Measurements from ENCODE around the gene GABRD.
A peak's percentile ranks its signal among the peaks of the same experiment; 100 is the strongest.

The GABRD gene

DNA sequence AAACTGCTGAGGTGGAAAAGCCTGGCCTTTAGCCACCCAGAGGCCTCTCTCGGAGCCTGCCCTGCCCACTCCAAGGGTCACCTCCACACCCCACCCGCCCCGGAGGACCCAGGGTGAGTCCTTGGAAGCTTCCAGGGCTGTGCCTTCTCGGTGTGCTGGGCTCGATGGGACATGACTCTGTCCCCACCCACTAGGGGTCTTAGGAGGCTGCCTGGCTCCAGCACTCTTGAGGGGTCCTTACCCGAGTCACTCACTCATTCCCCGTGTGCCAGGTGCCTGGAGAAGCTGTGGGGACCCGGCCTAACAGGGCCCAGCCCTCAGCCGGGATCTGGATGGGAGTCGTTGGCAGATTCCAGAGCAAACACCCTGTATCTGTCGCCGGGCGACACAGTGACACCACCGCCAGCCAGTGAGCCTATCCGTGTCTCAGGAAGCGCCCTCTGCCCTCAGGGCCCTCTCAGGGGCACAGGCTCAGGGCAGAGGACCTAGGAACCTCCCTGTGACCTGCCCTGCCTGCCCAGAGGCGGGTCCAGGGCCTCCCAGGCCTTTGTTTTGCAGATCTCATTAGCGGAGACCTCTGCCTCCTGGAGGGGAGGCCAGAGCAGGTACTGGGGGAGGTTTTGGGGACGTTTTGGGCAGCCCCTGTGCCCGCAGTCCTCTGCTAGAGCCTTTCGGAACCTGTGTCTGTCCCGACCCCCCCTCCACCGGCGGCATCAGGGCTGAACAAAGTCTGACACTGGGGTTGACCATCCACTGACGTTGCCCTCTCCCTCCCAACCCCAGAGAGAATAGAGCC lies 28.0 kb downstream of the GABRD start:
- no peak for DNase-seq
- in situ Hi-C loops (cut with HindIII; ENCODE audit: low pct_ligation_motif_present, low pct_unique_long_range_greater_than_20kb, low sequenced_read_pairs) = no loop called here

DNA sequence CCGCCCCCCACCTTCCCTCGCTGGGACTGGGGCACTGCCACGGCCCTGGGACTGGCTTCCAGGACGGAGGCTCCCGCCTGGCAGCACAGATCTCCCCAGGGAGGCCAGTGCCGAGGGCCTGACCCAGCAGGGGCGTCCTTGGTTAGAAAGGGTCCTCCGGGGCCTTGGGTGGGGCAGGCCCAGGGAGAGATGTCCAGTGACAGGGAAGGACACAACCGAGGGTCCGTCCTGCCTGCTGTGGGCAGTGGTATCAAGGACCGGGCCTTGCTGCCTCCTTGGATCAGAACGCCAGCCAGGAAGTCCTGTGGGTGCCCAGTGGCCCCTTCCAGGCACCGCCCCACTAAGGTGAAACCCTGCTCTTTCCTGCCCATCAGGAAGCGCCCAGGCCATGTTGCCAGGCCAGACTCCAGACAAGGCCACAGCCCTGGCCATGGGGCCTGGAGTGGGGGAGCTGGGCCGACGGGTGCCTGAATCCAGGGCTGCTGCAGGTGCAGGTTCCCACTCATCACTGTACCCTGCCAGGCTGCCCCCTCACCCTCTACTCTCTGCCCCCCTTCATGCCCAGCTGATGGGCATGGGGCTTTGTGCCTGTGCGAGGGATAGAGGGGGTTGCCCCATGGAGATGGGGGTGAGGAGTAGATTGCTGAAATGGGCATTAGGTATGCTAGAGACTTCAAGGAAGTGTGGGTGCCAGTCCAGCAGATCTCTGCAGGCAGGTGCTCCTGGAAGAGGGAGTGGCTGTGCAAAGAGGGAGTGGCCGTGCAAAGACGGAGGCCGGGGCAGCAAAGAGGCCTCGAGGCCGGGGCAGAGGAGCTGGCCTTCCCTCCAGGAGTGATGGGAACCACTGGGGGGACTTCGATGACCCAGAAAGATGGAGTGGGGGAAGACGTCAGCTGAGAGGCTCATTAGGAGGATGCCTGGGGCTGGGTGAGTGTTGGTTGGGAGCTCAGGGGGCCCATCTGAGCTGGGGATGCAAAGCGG lies 28.9 kb downstream of the GABRD start:
- no peak for DNase-seq
- in situ Hi-C loops (cut with HindIII; ENCODE audit: low pct_ligation_motif_present, low pct_unique_long_range_greater_than_20kb, low sequenced_read_pairs) = no loop called here

DNA sequence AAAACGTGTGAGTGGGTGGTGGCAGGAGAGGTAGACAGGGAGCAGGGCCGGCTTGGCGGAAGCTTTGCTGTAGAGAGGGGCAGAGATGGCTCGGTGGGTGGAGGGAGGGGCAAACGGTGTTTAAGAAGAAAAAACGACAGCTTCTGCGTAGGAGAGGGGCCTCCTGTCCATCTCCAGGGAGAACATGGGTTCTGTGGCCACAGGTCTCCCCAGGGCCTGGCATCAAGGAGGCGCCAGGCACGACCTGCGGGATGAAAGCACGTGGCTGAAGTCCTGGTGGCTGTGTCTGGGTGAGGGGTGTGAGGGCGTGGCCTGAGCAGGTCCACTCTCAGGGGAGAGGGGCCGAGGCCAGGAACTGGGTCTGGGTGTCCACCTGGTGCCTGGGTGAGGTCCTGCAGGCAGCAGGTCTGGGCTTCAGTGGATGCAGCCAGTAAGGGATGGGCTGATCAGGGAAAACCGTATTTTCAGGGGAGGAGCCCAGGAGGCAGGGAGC lies 30.1 kb downstream of the GABRD start:
- peak; percentile 62 for DNase-seq
- in situ Hi-C loops (cut with HindIII; ENCODE audit: low pct_ligation_motif_present, low pct_unique_long_range_greater_than_20kb, low sequenced_read_pairs) = no loop called here

DNA sequence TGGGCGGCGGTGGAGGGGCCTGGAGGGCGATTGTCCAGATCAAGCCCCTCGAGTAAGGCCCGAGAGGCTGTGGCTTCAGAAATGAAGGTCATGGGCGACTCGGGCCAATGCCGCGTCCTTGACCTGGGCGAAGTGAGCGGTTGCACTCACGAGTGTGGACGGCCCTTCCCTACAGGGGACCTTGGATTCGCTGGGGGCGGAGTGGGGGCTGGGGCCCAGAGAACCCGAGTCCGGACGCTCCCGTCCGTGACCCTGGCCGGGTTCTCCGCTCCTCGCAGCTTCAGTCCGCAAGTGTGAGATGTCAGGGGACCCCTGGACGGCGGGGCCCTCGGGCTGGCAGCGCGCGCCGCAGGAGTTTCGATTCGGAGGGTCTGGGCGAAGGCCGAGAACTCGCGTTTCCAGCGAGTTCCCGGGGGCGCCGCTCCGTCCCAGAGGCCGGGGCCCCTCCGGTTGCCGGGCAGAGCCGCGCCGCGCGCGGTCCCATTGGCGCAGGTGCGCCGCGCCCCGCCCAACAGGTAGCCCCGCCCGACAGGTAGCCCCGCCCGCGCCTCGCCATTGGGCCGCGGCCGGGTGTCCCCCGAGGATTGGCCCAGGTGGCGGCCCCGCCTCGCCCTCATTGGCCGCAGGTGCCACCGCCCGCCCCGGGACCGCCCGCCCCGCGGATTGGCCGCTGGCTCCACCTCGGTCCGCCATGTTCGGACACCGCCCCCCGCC lies 30.7 kb downstream of the GABRD start, which contains the start of gene PRKCZ:
Gene PRKCZ, plus strand, starts transcription at position 694 of the 714 bp plus-strand sequence. CDS start 220 bp downstream, outside the sequence.
- peak; percentile 88 for DNase-seq
- in situ Hi-C loops (cut with HindIII; ENCODE audit: low pct_ligation_motif_present, low pct_unique_long_range_greater_than_20kb, low sequenced_read_pairs) = no loop called here

DNA sequence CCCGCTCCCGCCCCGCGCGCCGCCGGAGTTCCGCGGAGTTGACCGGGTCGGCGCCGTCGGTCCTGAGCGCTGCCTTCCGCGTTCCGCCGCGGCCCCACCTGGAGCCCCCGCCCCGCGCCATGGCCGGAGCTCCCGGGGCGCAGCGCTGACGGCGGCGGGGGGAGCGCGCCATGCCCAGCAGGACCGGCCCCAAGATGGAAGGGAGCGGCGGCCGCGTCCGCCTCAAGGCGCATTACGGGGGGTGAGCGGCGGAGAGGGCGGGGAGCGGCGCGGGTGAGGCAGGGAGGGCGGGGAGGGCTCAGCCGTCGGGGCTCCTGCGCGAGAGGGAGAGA lies 31.3 kb downstream of the GABRD start:
- DNase-seq = peak; percentile 58
- in situ Hi-C loops (cut with HindIII; ENCODE audit: low pct_ligation_motif_present, low pct_unique_long_range_greater_than_20kb, low sequenced_read_pairs) = no loop called here

GRCh38 chr1:2050793-2051682 lies 31.9 kb downstream of the GABRD start:
- in situ Hi-C loops (cut with HindIII; ENCODE audit: low pct_ligation_motif_present, low pct_unique_long_range_greater_than_20kb, low sequenced_read_pairs) = no loop called here
- peak; percentile 9 for DNase-seq

GRCh38 chr1:2052054-2052679 lies 33.0 kb downstream of the GABRD start:
- no peak for DNase-seq
- in situ Hi-C loops (cut with HindIII; ENCODE audit: low pct_ligation_motif_present, low pct_unique_long_range_greater_than_20kb, low sequenced_read_pairs) = no loop called here

DNA sequence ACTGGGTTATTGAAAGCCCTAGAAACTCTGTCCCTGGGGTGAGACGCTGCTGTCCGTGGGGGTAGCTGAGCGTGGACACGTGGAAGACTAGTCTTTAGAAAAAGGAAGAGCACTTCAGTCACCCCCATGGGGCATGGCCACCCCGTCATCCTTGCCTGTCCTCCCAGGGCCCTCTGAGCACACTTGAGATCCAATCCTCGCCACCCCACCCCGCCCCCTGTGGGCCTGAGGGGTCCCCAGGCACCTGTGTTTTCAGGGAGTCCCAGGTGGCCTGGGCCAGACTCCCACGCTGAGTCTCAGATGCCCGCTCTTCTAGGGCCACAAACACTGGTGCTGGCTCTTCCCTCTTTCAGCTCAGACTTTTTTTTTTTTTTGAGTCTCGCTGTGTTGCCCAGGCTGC lies 33.6 kb downstream of the GABRD start:
- in situ Hi-C loops (cut with HindIII; ENCODE audit: low pct_ligation_motif_present, low pct_unique_long_range_greater_than_20kb, low sequenced_read_pairs) = no loop called here
- DNase-seq = no peak

GRCh38 chr1:2053217-2053616 lies 34.1 kb downstream of the GABRD start:
- in situ Hi-C loops (cut with HindIII; ENCODE audit: low pct_ligation_motif_present, low pct_unique_long_range_greater_than_20kb, low sequenced_read_pairs) = no loop called here
- DNase-seq = no peak

DNA sequence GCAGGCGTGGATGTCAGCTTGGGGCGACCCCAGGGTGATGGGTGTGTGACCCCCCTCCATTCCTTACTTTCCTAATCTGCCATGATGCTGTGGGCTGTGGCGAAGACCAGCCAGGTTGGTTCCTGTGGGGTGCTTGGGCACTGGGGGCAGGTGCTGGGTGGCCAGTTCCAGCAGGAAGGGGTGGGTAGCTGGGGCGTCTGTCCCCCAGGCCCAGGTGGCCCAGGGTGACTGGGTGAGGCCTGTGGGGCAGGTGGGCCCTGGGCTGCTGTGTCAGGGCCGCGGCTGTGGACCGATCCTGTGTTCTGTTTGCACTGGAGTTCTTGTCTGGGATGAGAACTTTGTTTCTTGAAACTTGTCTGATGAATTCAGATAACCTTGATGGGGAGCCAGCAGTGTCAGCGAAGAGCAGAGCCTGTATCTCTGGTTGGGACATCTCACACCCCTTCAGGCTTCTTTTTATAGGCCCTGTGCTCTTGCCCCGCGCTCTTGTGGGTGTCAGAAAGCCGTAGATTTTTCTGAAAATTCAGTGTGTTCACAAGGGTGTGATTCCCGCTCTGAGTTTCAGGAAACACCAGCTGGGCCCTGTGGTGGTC lies 34.7 kb downstream of the GABRD start:
- no peak for DNase-seq
- in situ Hi-C loops (cut with HindIII; ENCODE audit: low pct_ligation_motif_present, low pct_unique_long_range_greater_than_20kb, low sequenced_read_pairs) = no loop called here

DNA sequence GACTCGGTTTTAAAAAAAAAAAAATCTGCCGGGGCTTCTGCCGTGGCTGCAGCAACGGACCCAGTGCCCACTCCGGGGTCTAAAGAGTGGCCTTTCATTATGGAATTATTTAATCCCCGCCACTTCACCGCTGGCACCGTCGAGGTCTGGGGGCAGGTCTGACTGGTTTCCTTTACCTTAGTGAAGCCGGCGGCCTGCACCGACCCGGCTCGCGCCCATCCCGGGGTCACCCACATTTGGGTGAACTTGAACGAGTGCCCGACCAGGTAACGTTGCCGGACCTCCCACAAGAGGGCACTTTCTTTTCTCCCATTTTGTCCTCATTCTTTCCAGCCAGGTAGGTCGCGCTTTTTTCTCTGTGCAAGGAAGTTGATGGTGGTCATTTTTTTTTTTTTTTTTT lies 35.4 kb downstream of the GABRD start:
- in situ Hi-C loops (cut with HindIII; ENCODE audit: low pct_ligation_motif_present, low pct_unique_long_range_greater_than_20kb, low sequenced_read_pairs) = no loop called here
- DNase-seq = no peak

DNA sequence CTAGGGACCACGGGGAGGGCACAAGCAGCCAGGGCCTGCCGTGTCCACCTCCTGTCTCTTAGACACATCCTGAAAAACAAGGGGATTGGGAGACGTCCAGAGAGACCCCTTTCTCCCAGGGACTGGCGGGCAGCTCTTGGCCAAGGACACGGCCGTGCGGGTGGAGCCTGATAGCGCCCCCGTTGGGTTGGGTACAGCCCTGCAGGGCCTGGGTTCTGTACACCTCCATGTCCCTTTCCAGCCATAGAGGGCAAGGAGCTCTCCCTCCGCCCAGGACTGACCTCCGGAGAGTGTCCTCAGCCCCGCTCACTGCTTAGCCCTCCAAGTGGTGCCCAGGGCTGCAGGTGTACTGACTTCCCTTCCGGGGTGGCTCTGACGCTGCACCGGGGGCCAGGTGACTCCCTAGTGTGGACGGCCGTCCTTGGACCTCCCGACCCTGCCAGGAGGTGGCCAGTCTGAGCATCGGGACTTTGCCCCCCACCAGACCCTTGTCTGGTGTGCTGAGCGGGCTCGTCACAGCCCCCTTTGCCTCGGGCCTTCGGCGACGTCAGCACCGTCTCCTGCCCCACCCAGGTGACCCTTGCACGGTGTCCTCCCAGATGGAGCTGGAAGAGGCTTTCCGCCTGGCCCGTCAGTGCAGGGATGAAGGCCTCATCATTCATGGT lies 36.9 kb downstream of the GABRD start:
- no peak for DNase-seq
- in situ Hi-C loops (cut with HindIII; ENCODE audit: low pct_ligation_motif_present, low pct_unique_long_range_greater_than_20kb, low sequenced_read_pairs) = no loop called here

- DNase-seq = no peak
- in situ Hi-C loops (cut with HindIII; ENCODE audit: low pct_ligation_motif_present, low pct_unique_long_range_greater_than_20kb, low sequenced_read_pairs) = no loop called here
These were observed 37.9 kb downstream of the GABRD start for GRCh38 chr1:2056955-2057590.

- in situ Hi-C loops (cut with HindIII; ENCODE audit: low pct_ligation_motif_present, low pct_unique_long_range_greater_than_20kb, low sequenced_read_pairs) = no loop called here
- DNase-seq = no peak
These were observed 40.3 kb downstream of the GABRD start for GRCh38 chr1:2059290-2059953.

DNA sequence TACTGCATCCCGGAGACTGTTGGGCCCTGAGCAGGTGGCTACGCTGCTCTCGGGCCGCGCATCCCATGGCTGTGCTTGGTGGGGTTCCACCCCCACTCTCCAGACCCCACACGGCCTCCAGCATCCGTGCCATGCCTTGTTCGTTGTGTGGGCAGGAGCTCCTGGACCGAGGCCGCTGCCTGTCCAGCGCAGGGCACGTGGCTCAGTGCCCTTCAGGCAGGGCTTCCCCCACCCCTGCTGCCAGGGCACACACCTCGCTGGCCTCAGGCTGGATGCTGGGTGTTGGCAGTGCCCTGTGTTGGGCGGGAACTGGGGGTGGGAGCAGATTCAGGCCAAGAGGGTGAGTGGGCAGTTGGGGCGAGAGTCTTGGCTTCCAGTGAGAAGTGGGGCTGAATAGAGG lies 40.9 kb downstream of the GABRD start:
- in situ Hi-C loops (cut with HindIII; ENCODE audit: low pct_ligation_motif_present, low pct_unique_long_range_greater_than_20kb, low sequenced_read_pairs) = no loop called here
- DNase-seq = no peak

DNA sequence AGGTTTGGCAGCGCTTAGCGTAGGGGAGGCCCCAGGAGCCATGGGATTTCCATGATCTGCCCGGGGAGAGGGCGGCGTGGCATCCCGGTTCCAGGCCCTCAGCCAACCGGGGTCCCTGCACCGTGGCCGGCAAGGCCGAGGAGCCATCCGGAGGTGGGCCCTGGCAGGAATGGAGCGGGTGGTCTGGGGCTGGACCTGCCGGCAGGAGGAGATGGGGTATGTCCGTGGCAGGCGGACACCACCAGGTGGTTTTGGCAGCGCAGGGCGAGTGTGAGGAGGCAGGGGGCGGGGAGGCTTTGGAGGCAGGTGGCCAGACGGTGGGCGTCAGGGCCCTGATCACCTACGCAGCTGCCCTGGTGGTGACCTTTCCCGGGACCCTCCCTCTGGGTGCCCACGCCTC lies 41.4 kb downstream of the GABRD start:
- no peak for DNase-seq
- in situ Hi-C loops (cut with HindIII; ENCODE audit: low pct_ligation_motif_present, low pct_unique_long_range_greater_than_20kb, low sequenced_read_pairs) = no loop called here
